ENCODE results near the gene RASEF. TPM values are rescaled to one million over a fixed set of nuclear protein-coding genes. Genes with fewer than 3 reads are reported as not detected.

RASEF gene
- total and polyA plus RNA-seq, 2 donors (not counting 3 experiments of a cell fraction or from before 2014, with no cell fraction given) = 0.11 TPM; not detected in 1

- DNase-seq (ENCODE audit: low read depth, low spot score) (no peak), FAIRE-seq (no peak)
- ChIA-PET POLR2A (no interaction called here), CTCF (no interaction called here)
- Histone ChIP-seq H3K4me3 (replicated peaks in 1 of 3; ENCODE audit: insufficient read depth in 1 of 3, low read depth in 1 of 3, low read length in 3 of 3) (no peak overlapping the region), H3K9me3 (replicated peaks; ENCODE audit: control insufficient read depth, insufficient read depth, low read length) (no peaks in the 10 kb centered on the region), H4K20me1 (replicated peaks; ENCODE audit: control insufficient read depth, extremely low read depth, insufficient read depth, low read length) (no peaks in the 10 kb centered on the region), H3K27me3 (ENCODE audit: control insufficient read depth in 2 of 2, insufficient read depth in 2 of 2, low read length in 2 of 2) (no peaks in the 10 kb centered on the region), H3K27ac (ENCODE audit: insufficient read depth, low read depth, low read length) (no peak overlapping the region), H3K4me1 (ENCODE audit: control insufficient read depth, extremely low read depth, insufficient read depth, low read length) (no peaks in the 10 kb centered on the region), H3K9me1 (replicated peaks; ENCODE audit: control insufficient read depth, extremely low read depth, insufficient read depth, low read length) (no peaks in the 10 kb centered on the region), H3K4me2 (ENCODE audit: insufficient read depth, low read length) (no peak overlapping the region), H2AFZ (ENCODE audit: low read depth, low read length) (no peak overlapping the region), H3K79me2 (ENCODE audit: control insufficient read depth, insufficient read depth, low read length) (no peaks in the 10 kb centered on the region), H3K9ac (replicated peaks; ENCODE audit: extremely low read depth, insufficient read depth, low read length) (no peak overlapping the region), H3K36me3 (ENCODE audit: control insufficient read depth in 2 of 2, extremely low read depth in 1 of 2, insufficient read depth in 2 of 2, low read length in 2 of 2) (no peaks in the 10 kb centered on the region)
- intact Hi-C loops (cut with micrococcal nuclease) (no loop called here), dilution Hi-C loops (cut with MboI; ENCODE audit: extremely low pct_ligation_motif_present, low sequenced_read_pairs) (no loop called here)
- TF ChIP-seq CTCF (IDR thresholded peaks at IDR 0.05; ENCODE audit: extremely low read depth in 1 of 2, insufficient read depth in 1 of 2, low read depth in 1 of 2, low read length in 2 of 2) = no peak
- TF ChIP-seq EZH2 (IDR thresholded peaks at IDR 0.05; ENCODE audit: borderline replicate concordance, low read depth, low read length, severe bottlenecking) = no peak
- TF ChIP-seq POLR2AphosphoS5 (IDR thresholded peaks at IDR 0.05; ENCODE audit: insufficient read depth, low read depth, low read length) = no peak
- no peak for TF ChIP-seq GATA2 (IDR thresholded peaks at IDR 0.05; ENCODE audit: insufficient read depth, insufficient read length, low read depth, low read length)
- TF ChIP-seq MAX (IDR thresholded peaks at IDR 0.05; ENCODE audit: insufficient read depth, insufficient read length) = no peak
- TF ChIP-seq POLR2A (IDR thresholded peaks at IDR 0.05; ENCODE audit: low read depth, low read length) = no peak
- no peak for TF ChIP-seq FOS (IDR thresholded peaks at IDR 0.05; ENCODE audit: borderline replicate concordance, insufficient read depth, low read length)
- TF ChIP-seq MYC (IDR thresholded peaks at IDR 0.05; ENCODE audit: low read depth, low read length) = no peak
- no peak for TF ChIP-seq JUN (IDR thresholded peaks at IDR 0.05; ENCODE audit: borderline replicate concordance, insufficient read depth, insufficient read length, low read depth)
- BruUV-seq (replicated peaks) = no TSS peak
Measured at GRCh38 chr9:83032065-83032625, 30.8 kb downstream of the RASEF start.
